Measurements from ENCODE around the gene ANKRD24. TPM values are rescaled to one million over a fixed set of nuclear protein-coding genes. Genes with fewer than 3 reads are reported as not detected.

ANKRD24 gene
- total and polyA plus RNA-seq, 4 donors: 0.28 to 2.5 (median 1.4) TPM

DNA sequence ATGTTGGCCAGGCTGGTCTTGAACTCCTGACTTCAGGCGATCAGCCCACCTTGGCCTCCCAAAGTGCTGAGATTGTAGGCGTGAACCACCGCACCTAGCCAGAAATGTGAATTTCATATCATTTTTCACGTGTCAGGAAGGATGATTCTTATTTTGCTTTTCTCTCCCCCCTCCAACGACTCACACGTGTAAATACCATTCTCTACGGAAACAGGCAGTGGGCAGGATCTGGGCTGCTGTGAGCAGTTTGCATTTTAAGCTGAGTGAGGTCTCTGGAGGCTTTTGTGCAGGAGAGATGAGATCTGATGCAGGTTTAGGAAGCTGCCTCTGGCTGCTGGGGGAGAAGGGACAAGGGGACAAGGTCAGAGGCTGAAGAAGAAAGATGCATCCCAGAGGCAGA, 11.9 kb downstream of the ANKRD24 start:
- Histone ChIP-seq H3K9me3 (ENCODE audit: control insufficient read depth in 4 of 4, low read length in 3 of 4) (no peaks in the 10 kb centered on the region), H3K36me3 (ENCODE audit: control insufficient read depth in 4 of 4, insufficient read depth in 3 of 4, low read depth in 1 of 4, low read length in 3 of 4) (no peaks in the 10 kb centered on the region), H3K4me1 (ENCODE audit: control insufficient read depth in 4 of 4, insufficient read depth in 4 of 4, low read length in 3 of 4) (no peaks in the 10 kb centered on the region), H3K27me3 (ENCODE audit: control insufficient read depth in 4 of 4, insufficient read depth in 4 of 4, low read length in 3 of 4) (no peaks in the 10 kb centered on the region), H3K27ac (ENCODE audit: low read depth in 1 of 2, low read length in 2 of 2) (no peak overlapping the region), H3K4me3 (ENCODE audit: low read depth in 1 of 3, low read length in 3 of 3) (no peak overlapping the region), H3K9ac (ENCODE audit: low read depth in 1 of 2, low read length in 2 of 2) (no peak overlapping the region)
- DNase-seq (ENCODE audit: low spot score): no peak
- TF ChIP-seq FOXA1 (IDR thresholded peaks at IDR 0.05) (no peak), RXRA (IDR thresholded peaks at IDR 0.05) (no peak), EGR1 (IDR thresholded peaks at IDR 0.05; ENCODE audit: low read depth in 2 of 2) (no peak), JUND (IDR thresholded peaks at IDR 0.05) (no peak), SP1 (IDR thresholded peaks at IDR 0.05) (no peak), RAD21 (IDR thresholded peaks at IDR 0.05) (no peak), FOXA2 (IDR thresholded peaks at IDR 0.05) (no peak), TAF1 (conservative IDR thresholded peaks at IDR 0.05) (no peak), HNF4A (conservative IDR thresholded peaks at IDR 0.05) (no peak), GABPA (IDR thresholded peaks at IDR 0.05 in 1 of 2, conservative IDR thresholded peaks at IDR 0.05 in 1 of 2) (no peak), NR2F2 (IDR thresholded peaks at IDR 0.05) (no peak), YY1 (IDR thresholded peaks at IDR 0.05) (no peak), HNF4G (IDR thresholded peaks at IDR 0.05) (no peak)
- TF ChIP-seq, protein P1, sequence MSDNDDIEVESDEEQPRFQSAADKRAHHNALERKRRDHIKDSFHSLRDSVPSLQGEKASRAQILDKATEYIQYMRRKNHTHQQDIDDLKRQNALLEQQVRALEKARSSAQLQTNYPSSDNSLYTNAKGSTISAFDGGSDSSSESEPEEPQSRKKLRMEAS (IDR thresholded peaks at IDR 0.05): no peak
- TF ChIP-seq, protein P2, sequence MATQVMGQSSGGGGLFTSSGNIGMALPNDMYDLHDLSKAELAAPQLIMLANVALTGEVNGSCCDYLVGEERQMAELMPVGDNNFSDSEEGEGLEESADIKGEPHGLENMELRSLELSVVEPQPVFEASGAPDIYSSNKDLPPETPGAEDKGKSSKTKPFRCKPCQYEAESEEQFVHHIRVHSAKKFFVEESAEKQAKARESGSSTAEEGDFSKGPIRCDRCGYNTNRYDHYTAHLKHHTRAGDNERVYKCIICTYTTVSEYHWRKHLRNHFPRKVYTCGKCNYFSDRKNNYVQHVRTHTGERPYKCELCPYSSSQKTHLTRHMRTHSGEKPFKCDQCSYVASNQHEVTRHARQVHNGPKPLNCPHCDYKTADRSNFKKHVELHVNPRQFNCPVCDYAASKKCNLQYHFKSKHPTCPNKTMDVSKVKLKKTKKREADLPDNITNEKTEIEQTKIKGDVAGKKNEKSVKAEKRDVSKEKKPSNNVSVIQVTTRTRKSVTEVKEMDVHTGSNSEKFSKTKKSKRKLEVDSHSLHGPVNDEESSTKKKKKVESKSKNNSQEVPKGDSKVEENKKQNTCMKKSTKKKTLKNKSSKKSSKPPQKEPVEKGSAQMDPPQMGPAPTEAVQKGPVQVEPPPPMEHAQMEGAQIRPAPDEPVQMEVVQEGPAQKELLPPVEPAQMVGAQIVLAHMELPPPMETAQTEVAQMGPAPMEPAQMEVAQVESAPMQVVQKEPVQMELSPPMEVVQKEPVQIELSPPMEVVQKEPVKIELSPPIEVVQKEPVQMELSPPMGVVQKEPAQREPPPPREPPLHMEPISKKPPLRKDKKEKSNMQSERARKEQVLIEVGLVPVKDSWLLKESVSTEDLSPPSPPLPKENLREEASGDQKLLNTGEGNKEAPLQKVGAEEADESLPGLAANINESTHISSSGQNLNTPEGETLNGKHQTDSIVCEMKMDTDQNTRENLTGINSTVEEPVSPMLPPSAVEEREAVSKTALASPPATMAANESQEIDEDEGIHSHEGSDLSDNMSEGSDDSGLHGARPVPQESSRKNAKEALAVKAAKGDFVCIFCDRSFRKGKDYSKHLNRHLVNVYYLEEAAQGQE (IDR thresholded peaks at IDR 0.05): no peak
- TF ChIP-seq, protein P3, sequence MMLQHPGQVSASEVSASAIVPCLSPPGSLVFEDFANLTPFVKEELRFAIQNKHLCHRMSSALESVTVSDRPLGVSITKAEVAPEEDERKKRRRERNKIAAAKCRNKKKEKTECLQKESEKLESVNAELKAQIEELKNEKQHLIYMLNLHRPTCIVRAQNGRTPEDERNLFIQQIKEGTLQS (IDR thresholded peaks at IDR 0.05): no peak
- TF ChIP-seq, protein P4, sequence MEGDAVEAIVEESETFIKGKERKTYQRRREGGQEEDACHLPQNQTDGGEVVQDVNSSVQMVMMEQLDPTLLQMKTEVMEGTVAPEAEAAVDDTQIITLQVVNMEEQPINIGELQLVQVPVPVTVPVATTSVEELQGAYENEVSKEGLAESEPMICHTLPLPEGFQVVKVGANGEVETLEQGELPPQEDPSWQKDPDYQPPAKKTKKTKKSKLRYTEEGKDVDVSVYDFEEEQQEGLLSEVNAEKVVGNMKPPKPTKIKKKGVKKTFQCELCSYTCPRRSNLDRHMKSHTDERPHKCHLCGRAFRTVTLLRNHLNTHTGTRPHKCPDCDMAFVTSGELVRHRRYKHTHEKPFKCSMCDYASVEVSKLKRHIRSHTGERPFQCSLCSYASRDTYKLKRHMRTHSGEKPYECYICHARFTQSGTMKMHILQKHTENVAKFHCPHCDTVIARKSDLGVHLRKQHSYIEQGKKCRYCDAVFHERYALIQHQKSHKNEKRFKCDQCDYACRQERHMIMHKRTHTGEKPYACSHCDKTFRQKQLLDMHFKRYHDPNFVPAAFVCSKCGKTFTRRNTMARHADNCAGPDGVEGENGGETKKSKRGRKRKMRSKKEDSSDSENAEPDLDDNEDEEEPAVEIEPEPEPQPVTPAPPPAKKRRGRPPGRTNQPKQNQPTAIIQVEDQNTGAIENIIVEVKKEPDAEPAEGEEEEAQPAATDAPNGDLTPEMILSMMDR (IDR thresholded peaks at IDR 0.05; ENCODE audit: low read depth, low read length, missing input control): no peak
- TF ChIP-seq, protein P5, sequence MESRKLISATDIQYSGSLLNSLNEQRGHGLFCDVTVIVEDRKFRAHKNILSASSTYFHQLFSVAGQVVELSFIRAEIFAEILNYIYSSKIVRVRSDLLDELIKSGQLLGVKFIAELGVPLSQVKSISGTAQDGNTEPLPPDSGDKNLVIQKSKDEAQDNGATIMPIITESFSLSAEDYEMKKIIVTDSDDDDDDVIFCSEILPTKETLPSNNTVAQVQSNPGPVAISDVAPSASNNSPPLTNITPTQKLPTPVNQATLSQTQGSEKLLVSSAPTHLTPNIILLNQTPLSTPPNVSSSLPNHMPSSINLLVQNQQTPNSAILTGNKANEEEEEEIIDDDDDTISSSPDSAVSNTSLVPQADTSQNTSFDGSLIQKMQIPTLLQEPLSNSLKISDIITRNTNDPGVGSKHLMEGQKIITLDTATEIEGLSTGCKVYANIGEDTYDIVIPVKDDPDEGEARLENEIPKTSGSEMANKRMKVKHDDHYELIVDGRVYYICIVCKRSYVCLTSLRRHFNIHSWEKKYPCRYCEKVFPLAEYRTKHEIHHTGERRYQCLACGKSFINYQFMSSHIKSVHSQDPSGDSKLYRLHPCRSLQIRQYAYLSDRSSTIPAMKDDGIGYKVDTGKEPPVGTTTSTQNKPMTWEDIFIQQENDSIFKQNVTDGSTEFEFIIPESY (IDR thresholded peaks at IDR 0.05): no peak
- 70% methylated on average over 7 of the region's 7 CpGs for WGBS

All from liver (tissue), 9 donors.